Measurements from ENCODE around the gene DRC1. TPM values are rescaled to one million over a fixed set of nuclear protein-coding genes. Genes with fewer than 3 reads are reported as not detected.

Gene DRC1
- total and polyA plus RNA-seq, 12 donors = 0.10 to 0.56 (median 0.14) TPM; not detected in 7

DNA sequence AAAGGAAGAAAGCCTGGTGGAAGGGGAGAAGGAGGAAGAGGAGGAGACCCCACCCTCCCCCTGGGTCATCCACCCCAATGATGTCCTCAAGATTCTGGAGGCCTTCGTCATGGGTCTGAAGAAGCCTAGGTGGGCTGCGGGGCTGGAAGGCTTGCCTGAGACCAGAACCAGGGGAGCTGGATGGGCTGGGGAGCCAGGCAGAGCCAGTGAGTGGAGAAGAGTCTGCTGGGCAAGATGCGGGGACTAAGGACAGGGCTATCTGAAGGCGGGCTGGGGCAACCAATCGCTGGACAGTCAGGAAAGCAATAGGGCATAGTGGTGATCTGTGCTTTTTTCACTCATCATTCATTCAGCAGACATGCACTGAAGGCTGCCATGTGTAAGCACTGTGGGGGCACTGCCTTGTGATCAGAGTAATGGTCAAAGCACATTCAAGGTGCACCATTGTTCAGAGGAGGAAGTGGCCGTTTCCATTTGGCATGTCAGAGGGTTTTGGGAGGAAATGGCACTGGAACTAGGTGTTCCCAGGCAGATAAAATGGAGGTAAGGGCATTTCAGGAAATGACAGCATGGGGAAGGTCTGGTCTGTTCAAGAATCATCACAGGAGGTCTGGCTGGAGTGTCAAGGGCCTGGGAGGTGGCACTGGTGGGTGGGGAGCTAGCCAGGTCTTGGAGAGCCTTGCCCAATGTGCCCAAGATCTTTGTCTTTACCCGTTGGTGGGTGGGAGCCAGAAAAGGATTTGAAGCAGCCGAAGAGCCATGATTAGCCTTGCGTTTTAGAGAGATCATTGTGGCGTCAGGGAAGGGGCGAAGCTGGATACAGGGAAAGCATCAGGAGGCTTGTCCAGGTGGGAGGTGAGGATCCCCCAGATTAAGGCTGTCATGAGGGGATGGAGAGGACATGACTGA lies 52.0 kb downstream of the DRC1 start:
- Histone ChIP-seq H3K9me3 (replicated peaks in 1 of 3) (no peaks in the 10 kb centered on the region), H3K4me3 (no peak overlapping the region), H3K27me3 (no peaks in the 10 kb centered on the region), H3K27ac (no peak overlapping the region), H3K36me3 (replicated peaks in 1 of 2) (no peaks in the 10 kb centered on the region), H3K4me1 (replicated peaks in 1 of 2) (no peaks in the 10 kb centered on the region)
- intact Hi-C loops (cut with DNase I) = no loop called here
- 80 to 87% (median 83%) methylated on average over 11 of the region's 11 CpGs for WGBS, 4 donors
- TF ChIP-seq, protein P1, sequence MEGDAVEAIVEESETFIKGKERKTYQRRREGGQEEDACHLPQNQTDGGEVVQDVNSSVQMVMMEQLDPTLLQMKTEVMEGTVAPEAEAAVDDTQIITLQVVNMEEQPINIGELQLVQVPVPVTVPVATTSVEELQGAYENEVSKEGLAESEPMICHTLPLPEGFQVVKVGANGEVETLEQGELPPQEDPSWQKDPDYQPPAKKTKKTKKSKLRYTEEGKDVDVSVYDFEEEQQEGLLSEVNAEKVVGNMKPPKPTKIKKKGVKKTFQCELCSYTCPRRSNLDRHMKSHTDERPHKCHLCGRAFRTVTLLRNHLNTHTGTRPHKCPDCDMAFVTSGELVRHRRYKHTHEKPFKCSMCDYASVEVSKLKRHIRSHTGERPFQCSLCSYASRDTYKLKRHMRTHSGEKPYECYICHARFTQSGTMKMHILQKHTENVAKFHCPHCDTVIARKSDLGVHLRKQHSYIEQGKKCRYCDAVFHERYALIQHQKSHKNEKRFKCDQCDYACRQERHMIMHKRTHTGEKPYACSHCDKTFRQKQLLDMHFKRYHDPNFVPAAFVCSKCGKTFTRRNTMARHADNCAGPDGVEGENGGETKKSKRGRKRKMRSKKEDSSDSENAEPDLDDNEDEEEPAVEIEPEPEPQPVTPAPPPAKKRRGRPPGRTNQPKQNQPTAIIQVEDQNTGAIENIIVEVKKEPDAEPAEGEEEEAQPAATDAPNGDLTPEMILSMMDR (IDR thresholded peaks at IDR 0.05) = no peak
- no peak for TF ChIP-seq POLR2A (IDR thresholded peaks at IDR 0.05)
- peak in 1 of 7 donors; percentile 34 for DNase-seq

- H3K36me3 ChIP-seq (replicated peaks in 1 of 2) = no peaks in the 10 kb centered on the region
- no peak overlapping the region for H3K4me3 ChIP-seq
- TF ChIP-seq, protein P1 (IDR thresholded peaks at IDR 0.05) = no peak
- TF ChIP-seq POLR2A (IDR thresholded peaks at IDR 0.05) = no peak
- peak in 1 of 7 donors; percentile 35 for DNase-seq
- WGBS, 4 donors = 84 to 93% (median 92%) methylated on average over 3 to 10 of the region's 10 CpGs
- intact Hi-C loops (cut with DNase I) = no loop called here
- H3K4me1 ChIP-seq (replicated peaks in 1 of 2) = no peaks in the 10 kb centered on the region
- no peaks in the 10 kb centered on the region for H3K27me3 ChIP-seq
- H3K9me3 ChIP-seq (replicated peaks in 1 of 3) = no peaks in the 10 kb centered on the region
- no peak overlapping the region for H3K27ac ChIP-seq
Measured at GRCh38 chr2:26454561-26455001, 52.9 kb downstream of the DRC1 start.

DNA sequence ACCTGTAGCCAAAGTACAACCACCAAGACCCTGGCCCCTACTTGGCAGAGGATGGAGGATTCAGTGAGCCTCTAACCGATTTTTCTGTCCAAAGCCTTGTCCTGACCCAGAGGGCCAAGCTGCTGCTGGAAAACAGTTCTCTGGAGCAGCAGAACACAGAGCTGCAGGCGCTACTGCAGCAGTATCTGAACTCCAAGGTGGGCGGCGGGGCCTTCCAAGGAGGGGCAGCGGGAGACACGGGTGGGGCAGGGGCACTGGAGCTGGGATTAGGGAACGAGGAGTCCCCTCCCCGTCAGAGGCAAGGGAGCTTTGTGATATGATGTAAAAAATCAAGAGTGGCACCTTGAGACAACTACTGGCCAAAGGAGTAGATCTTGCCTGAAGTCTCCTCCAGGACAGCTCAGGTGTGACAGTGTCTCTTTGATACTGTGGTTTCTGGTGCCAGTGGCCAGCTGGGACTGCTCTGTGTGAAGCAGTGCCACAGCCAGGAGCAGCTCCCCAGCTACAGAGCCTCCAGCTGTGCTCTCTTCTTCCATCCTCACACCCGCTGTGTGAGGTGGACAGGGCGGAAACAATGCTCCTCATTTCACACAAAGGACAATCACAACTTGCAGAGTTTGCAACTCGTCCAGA lies 53.4 kb downstream of the DRC1 start:
- no peaks in the 10 kb centered on the region for H3K9me3 ChIP-seq (replicated peaks in 1 of 3)
- intact Hi-C loops (cut with DNase I) = no loop called here
- no peak overlapping the region for H3K4me3 ChIP-seq
- 83 to 85% (median 83%) methylated on average over 11 of the region's 11 CpGs for WGBS, 4 donors
- peak in 1 of 7 donors; percentile 35 for DNase-seq
- H3K4me1 ChIP-seq (replicated peaks in 1 of 2) = no peaks in the 10 kb centered on the region
- H3K27me3 ChIP-seq = no peaks in the 10 kb centered on the region
- no peaks in the 10 kb centered on the region for H3K36me3 ChIP-seq (replicated peaks in 1 of 2)
- no peak overlapping the region for H3K27ac ChIP-seq
- TF ChIP-seq POLR2A (IDR thresholded peaks at IDR 0.05) = no peak
- TF ChIP-seq, protein P1 (IDR thresholded peaks at IDR 0.05) = no peak

- WGBS, 4 donors = 77 to 84% (median 80%) methylated on average over 13 to 18 of the region's 18 CpGs
- Histone ChIP-seq H3K27ac (no peak overlapping the region), H3K27me3 (no peaks in the 10 kb centered on the region), H3K9me3 (replicated peaks in 1 of 3) (no peaks in the 10 kb centered on the region), H3K36me3 (replicated peaks in 1 of 2) (no peaks in the 10 kb centered on the region), H3K4me3 (no peak overlapping the region), H3K4me1 (replicated peaks in 1 of 2) (no peaks in the 10 kb centered on the region)
- intact Hi-C loops (cut with DNase I) = no loop called here
- DNase-seq = peak in 2 of 7 donors; percentile 21 to 55
- TF ChIP-seq, protein P1 (IDR thresholded peaks at IDR 0.05) = no peak
- no peak for TF ChIP-seq POLR2A (IDR thresholded peaks at IDR 0.05)
Measured at GRCh38 chr2:26455670-26456439, 54.1 kb downstream of the DRC1 start.
